GM18868 (cell line): ENCODE results near the gene RNF13.

Experiments used
- ATAC-seq: cut with Tn5 transposase; IDR thresholded peaks from one replicate; pipeline ENCODE4 v1.9.1; 2021; ENCODE audit warnings: mild to moderate bottlenecking, moderate library complexity; ENCODE audit not compliant: unreplicated experiment

Gene RNF13, protein sequence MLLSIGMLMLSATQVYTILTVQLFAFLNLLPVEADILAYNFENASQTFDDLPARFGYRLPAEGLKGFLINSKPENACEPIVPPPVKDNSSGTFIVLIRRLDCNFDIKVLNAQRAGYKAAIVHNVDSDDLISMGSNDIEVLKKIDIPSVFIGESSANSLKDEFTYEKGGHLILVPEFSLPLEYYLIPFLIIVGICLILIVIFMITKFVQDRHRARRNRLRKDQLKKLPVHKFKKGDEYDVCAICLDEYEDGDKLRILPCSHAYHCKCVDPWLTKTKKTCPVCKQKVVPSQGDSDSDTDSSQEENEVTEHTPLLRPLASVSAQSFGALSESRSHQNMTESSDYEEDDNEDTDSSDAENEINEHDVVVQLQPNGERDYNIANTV

GRCh38 chr3:149812606-149813366 lies at the start of gene RNF13:
Gene RNF13, plus strand, starts transcription at chr3:149813215. Its CDS starts 32,812 bp downstream, at chr3:149846027.
- peak; percentile 90 for ATAC-seq

GRCh38 chr3:149763565-149764195 lies 49.3 kb upstream of the RNF13 start:
- no peak for ATAC-seq

GRCh38 chr3:149764302-149764701 lies 48.7 kb upstream of the RNF13 start:
- no peak for ATAC-seq

DNA sequence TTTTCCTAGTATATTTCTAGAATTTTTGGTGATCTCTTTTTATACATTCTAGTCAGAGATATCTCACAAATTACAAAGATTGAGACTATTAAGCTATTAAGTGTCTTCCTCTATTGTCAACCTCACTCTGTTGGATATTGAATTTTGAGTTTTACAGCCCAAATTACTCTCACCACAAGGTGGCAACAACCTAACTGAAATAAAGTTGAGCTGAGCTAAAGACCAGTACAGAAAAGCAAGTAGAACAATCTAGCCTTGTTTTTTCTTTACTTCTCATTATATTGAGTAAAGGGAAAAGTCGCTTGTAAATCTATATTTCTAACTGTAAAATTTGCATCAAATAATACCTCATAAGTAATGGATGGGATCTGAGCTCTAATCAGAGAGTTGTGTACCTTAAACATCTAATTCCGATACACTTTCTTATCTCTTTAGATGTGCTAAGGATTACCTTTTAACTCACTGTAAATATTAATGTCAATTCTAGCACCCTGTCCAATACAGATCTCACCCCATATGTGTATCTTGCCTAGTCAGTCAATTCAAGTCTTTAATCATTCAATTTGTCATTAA lies 47.2 kb upstream of the RNF13 start:
- no peak for ATAC-seq

DNA sequence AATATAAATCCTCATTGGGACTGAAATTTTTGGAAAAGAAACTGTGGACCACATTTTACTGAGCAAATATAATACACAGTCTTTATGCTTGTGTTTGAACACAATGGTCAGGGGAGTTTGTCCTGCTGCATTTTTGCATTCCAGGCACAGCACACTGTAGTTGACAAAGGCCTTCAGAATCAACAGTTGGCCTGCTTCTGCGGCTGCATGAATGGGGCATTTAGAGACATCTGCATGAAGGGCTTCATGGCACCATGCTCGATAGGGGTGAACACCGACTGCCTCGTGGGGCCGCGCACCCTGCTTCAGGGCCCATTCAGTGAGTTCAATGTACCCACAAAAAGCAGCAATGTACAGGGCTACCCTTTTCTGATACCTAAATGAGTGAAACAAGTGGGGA lies 45.3 kb upstream of the RNF13 start:
- no peak for ATAC-seq

DNA sequence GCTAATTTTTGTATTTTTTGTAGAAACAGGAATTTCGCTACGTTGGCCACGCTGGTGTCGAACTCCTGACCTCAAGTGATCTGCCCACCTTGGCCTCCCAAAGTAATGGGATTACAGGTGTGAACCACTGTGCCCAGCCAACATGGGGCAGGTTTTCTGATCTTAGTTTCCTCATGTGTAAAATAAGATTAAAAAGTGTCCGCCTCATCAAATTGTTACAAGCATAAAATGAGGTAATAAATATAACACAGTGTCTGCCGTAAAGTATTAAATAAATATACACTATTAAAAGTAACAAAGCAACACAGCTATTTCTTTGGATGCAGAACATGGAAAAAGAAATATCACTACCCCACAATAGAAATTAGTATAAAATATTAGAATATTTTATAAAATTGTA lies 44.3 kb upstream of the RNF13 start:
- ATAC-seq, result no peak

GRCh38 chr3:149770246-149770645 lies 42.8 kb upstream of the RNF13 start:
- ATAC-seq, result no peak

- peak; percentile 60 for ATAC-seq
These were observed 41.3 kb upstream of the RNF13 start for GRCh38 chr3:149771652-149772271.

DNA sequence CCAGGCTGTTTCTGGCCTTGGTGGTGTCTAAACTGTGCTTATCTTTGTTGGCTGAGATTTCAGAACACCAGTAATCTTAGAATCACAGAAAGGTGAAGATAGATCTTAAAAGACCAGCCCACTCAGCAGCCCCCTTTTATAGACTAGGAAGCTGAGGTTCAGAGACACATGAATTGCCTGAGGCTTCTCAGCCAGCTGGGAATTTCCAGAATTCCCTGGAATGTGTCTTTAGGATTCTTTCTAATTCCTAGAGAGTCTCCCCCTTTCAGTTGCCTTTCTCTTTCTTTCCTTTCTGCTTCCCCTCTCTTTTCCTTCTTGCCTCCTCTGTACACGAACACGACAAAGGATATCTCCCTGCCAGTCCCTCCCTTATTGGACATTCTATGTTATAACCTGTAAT lies 40.2 kb upstream of the RNF13 start:
- no peak for ATAC-seq

- ATAC-seq, result no peak
These were observed 36.8 kb upstream of the RNF13 start for GRCh38 chr3:149776170-149776569.

DNA sequence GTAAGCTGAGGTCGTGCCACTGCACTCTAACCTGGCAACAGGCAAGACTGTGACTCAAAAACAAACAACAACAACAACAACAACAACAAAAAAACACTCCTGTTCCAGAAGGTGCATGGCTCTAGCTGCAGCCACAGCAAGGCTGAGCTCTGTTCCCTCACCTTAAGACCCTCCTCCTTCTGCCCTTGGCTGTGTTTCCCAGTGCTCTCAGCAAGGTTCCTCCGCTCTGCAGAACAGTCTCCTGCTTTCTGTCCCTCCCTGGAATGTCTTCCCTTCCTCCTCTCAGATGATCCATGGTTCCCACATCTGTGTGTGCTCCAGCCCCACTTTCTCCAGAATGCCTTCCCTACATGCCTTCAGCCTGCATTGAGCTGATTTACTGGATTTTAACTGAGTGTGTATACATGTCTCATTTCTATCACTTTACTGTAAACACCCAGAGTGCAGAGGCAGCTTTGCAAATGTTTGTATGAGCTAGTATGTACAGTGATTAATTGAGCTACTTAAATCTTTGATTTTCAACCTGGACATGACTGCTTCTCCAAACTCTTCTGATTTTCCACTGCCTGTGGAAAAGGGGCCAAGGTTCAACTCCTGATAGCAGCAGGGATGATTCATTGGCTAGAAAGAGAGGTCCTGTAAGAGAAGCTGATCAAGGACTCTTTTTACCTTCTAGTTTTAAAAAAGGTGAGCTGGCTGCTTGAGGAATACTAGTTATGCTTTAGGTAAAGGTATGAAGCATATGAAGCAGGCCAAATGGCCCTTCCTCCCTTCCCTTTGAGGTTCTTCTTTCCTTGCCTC lies 35.4 kb upstream of the RNF13 start:
- no peak for ATAC-seq

DNA sequence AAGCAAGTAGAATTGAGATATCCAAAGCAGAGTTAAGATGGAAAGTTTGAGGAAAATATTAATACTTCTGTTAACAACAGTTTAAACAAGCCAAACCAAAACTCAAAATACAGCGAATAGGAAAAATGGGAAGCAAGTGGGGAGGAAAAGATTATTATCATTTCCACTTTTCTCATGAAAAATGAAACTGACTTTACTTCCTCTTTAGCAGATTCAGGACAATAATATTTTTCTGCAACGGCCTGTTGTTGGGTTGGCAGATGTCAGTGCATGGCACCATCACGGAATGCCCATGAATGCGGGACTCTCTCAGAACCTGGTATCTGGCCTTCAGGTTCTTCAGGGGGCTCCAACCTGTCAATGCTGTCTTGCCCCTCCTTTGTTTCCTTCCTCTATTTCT lies 31.8 kb upstream of the RNF13 start:
- ATAC-seq, result peak; percentile 52

DNA sequence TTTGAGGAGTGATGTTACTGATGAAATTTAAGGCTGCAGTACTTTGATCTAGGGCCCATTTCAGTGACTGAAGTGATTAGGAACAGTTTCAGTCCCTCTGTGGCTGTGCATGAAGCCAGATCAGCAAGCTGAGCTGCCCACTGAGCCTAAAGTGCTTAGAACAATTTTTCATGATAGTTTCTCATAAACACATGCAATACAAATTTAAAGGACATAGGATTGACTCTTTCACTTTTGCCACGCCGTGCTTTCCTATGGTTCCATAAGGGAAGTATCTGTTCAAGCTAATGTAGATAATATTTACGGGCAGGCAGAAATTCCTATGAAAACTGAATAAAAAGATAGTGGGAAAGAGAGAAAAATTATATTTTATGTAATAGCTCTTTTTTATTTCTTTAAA lies 31.3 kb upstream of the RNF13 start:
- ATAC-seq, result peak; percentile 29

- peak; percentile 35 for ATAC-seq
These were observed 29.4 kb upstream of the RNF13 start for GRCh38 chr3:149783576-149783975.

DNA sequence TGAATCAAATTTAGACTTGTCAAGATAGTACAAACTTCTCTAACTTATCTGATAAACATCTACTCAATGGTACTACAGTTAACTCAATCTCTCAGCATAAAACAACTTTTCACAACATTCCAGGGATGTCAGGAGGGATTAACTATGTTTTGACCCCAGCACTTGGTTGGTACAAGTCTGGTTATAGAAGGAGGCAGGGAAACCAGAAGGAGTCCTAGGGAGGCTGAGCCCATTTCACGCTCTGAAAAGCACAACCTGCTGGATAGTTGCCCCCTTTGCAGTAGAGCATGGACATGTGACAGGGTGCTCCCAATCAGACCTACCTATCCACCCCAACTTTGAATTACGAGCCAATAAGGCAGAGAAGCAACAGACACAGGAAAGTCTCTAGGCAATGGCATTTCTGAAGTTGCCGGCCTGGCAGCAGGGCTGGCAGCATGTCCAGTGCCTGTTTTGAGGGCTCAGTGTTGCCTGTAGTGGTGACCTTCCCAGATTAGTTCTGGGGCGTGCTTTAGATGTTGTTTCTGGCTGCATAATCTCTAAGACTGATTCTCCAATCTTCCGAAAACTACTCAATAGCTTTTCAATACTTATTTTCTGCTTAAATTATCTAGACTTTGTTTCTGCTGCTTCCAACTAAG lies 28.8 kb upstream of the RNF13 start:
- ATAC-seq, result no peak

GRCh38 chr3:149790268-149790667 lies 22.7 kb upstream of the RNF13 start:
- no peak for ATAC-seq

GRCh38 chr3:149790698-149791097 lies 22.3 kb upstream of the RNF13 start:
- no peak for ATAC-seq

DNA sequence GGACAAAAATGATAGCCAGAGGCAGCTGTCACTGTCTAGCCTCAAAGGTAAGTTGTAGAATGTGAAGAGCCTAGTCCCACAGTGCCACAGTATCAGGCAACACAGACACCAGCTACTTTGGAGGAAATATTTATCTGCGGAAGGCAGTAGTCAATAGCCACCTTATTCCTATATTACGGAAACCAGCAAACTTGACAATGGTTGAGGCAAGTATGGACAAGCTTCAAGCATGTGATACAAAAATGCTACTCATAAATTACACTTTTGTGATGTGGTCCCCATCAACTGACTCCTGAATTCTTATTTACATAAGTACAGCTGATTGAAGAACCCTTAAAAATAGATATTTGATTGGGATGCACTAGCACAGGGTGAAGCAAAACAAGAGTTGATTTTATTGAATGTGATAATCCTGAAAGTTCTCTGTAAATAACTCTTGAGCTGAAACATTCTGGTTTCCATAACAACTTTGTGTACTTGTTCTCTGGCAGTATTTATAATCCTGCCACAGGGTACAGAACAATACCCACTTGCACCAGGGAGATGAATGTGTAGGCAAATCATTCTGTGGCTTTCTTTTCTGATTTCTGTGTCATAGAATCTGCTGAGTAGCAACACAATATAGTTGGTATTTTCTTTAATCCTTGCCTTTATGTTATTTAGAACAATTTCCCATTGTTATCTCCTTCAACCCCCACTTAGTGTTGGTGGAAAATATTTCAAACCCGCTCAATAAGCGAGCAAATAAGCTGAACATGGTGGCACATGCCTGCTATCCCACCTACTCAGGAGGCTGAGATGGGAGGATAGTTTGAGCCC lies 20.4 kb upstream of the RNF13 start, which contains the start of gene ANKUB1:
ANKUB1 (minus strand) TSS at position 103 of the 819 bp plus-strand sequence. CDS start 188 bp downstream, outside the sequence.
- no peak for ATAC-seq

- no peak for ATAC-seq
These were observed 17.0 kb upstream of the RNF13 start for GRCh38 chr3:149796026-149796425.
